Large intestine (tissue), 3 donors: ENCODE measurements around the gene C2orf72. TPM values are rescaled to one million over a fixed set of nuclear protein-coding genes. Genes with fewer than 3 reads are reported as not detected.

Experiments
- DNase-seq, 2 donors: peaks; one replicate each; pipeline versions ENCODE4 v3.0.0 to v3.0.0-alpha.2; 2013
- H3K27ac ChIP-seq: one replicate; pipeline ENCODE4 v1.5.1; 2013; ENCODE audit warnings: low read length
- H3K27me3 ChIP-seq: 2 replicates; pipeline ENCODE4 v1.6.1; 2013; ENCODE audit warnings: low read length; ENCODE audit not compliant: control insufficient read depth, insufficient read depth
- H3K36me3 ChIP-seq: 2 replicates; pipeline ENCODE4 v1.6.1; 2013; ENCODE audit warnings: low read length; ENCODE audit not compliant: control insufficient read depth, insufficient read depth
- H3K4me1 ChIP-seq: one replicate; pipeline ENCODE4 v1.6.1; 2013; ENCODE audit warnings: low read length; ENCODE audit not compliant: control insufficient read depth, insufficient read depth
- H3K4me3 ChIP-seq: one replicate; pipeline ENCODE4 v1.5.1; 2013; ENCODE audit warnings: low read length
- H3K9me3 ChIP-seq: one replicate; pipeline ENCODE4 v1.6.1; 2013; ENCODE audit warnings: mild to moderate bottlenecking, low read depth, low read length, moderate library complexity; ENCODE audit not compliant: control insufficient read depth
- WGBS: methylation state at CpG from one replicate; pipeline ENCODE4 v1.1.5; 2013; ENCODE audit warnings: low lambda C conversion rate; ENCODE audit not compliant: insufficient coverage; 5-methylcytosine and 5-hydroxymethylcytosine counted together
- polyA plus RNA-seq: library from polyadenylated mRNA; unstranded; fragments of 120-200 nt; gene quantifications from one replicate; pipeline ENCODE4 v1.2.1, GENCODE V29; 2013

Gene C2orf72
- polyA plus RNA-seq, 1 donor = 42.0 TPM

DNA sequence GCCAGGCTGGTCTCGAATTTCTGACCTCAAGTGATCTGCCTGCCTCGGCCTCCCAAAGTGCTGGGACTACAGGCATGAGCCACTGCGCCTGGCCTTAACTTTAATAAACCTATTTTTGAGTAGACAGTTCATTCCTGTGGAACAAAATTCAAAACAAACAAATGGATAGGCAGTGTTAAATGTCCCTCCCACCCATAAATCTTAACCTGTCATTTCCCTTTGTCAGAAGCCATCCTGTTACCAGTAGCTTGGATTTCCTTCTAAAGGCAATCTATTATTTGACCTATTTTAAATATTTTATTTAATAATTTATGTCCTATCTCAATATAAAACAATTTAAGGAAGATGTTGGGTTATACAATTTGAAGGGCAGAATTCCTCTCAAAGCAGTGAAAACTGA lies 6.6 kb upstream of the C2orf72 start:
- Histone ChIP-seq H3K27me3 (no peaks in the 10 kb centered on the region), H3K4me3 (no peak overlapping the region), H3K9me3 (no peaks in the 10 kb centered on the region), H3K27ac (no peak overlapping the region), H3K4me1 (peaks cover 31% of the 10 kb centered on the region), H3K36me3 (no peaks in the 10 kb centered on the region)
- DNase-seq = no peak
- no CpG with 5 or more reads among the region's 3 CpGs for WGBS

DNA sequence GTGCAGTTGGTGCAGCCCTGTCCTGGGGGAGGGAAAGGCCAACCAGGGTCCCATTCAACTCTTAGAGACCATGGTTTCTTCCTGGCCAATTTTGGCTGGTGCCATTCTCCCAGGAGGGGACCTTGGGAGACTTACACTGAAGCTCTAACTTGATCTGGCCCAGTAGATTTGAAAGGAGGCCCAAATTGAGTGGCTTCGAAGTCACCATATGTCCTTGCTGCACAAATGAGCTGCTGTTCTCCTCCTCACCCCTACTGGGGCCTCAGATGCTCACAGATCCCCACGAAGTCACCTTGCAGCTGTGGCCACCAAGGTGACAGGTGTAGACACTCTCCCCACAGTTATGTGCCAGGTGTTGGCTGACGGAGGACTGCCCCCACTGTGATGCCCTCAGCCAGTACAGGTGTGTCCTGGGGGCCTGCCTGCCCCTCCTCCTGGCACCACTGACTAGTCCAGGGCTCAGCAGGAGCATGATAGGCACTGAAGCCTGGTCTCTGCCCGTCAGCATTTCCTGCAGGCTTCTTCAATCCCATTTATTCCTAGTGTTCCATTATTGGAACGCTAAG lies 4.7 kb upstream of the C2orf72 start:
- Histone ChIP-seq H3K27ac (no peak overlapping the region), H3K36me3 (no peaks in the 10 kb centered on the region), H3K9me3 (no peaks in the 10 kb centered on the region), H3K4me3 (no peak overlapping the region), H3K27me3 (peaks cover 11% of the 10 kb centered on the region), H3K4me1 (peaks cover 33% of the 10 kb centered on the region)
- DNase-seq = no peak
- no CpG with 5 or more reads among the region's 5 CpGs for WGBS

DNA sequence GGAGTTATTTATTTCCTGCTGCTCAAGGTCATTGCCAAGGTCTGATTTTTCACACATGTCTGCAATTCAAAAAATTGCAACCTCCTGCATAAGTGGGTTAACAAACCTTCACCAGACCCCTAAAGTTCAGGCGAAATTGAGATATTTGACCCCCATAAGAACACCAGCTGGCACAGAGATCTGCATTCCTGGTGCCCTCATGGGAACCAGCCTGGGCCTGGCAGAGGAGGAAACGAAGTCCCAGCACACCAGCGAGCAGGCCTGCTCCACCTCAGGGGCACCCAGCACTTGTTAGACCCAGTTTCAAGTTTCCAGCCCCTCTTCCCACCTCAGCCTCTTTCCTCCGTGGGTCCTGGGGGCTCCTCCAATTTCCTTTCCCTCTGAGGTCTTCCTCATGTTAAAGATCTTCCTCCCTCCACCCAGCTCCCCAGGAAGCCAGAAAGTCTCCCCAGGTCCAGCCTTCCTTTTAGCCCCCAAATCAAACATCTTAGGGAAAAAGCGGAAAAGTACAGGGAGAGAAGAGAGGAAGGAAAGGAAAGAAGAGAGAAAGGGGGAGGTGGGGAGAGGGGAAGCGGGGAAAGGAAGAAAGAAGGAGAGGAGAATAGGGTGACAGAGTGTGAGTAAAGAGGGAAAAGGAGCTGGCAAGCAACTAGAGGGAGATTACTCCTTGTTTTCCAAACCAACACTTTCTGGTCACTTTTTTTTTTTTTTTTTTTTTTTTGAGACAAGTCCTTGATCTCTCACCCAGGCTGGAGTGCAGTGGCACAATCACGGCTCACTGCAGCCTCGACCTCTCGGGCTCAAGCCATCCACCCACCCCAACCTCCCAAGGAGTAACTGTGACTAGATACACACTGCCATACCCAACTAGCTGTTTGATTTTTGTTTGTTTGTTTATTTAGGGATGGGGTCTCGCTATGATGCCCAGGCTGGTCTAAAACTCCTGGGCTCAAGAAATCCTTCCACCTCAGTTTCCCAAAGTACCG lies 3.9 kb upstream of the C2orf72 start:
- Histone ChIP-seq H3K36me3 (no peaks in the 10 kb centered on the region), H3K4me1 (peaks cover 33% of the 10 kb centered on the region), H3K27me3 (peaks cover 14% of the 10 kb centered on the region), H3K27ac (peak overlapping the region; percentile 60), H3K9me3 (no peaks in the 10 kb centered on the region), H3K4me3 (no peak overlapping the region)
- WGBS = 67% methylated on average over 1 of the region's 11 CpGs
- no peak for DNase-seq

DNA sequence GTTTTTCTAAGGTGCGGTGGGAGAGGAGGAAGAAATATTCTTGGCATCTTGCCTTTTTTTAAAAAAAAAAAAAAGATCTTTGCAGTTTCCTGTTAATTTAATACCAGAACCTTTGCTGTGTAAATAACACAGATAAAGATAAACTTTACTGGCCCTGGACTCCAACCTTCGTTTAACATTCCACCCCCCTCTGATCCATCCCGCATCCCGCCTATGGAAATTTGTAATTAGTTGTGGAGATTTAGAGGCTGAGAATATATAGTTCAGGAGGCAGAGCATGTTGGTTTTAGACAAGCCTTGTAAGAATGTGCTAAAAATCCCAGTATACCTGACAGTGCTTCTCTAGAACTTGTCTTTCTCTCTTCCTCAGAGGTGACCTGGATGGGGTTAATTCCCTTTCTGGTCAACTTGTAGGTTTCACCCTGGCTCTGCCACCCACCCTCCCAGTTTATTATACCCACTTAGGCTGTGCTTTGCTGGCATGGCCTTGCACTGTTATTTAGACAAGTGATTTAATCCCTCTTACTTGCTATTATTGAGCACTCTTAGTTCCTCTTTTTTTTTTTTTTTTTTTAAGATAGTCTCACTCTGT lies 2.9 kb upstream of the C2orf72 start:
- peaks cover 21% of the 10 kb centered on the region for H3K27me3 ChIP-seq
- no peaks in the 10 kb centered on the region for H3K36me3 ChIP-seq
- no peak overlapping the region for H3K4me3 ChIP-seq
- H3K27ac ChIP-seq = peak overlapping the region; percentile 60
- peak; percentile 51 to 80 for DNase-seq
- WGBS = 0% methylated on average over 1 of the region's 4 CpGs
- H3K9me3 ChIP-seq = no peaks in the 10 kb centered on the region
- H3K4me1 ChIP-seq = peaks cover 35% of the 10 kb centered on the region

DNA sequence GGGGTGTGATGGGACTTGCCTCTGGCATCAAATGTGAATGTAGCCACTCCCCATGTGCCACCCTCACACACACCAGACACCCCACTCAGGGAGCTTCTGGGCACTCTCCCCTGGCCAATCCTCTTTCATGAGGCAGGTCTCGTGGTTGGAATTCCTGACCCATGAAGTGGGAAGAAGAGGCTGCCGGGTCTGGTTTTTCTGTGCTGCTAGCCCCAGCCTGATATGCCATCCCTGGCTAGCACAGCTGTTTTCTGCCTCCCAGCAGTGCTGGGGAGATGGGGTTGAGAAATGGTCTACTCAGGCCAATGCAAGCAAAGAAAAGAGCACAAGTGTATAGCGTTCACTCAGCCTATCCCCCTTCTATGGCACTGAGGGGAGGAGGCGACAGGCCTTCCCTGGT lies 1.2 kb upstream of the C2orf72 start:
- H3K27me3 ChIP-seq = peaks cover 21% of the 10 kb centered on the region
- WGBS = no CpG with 5 or more reads among the region's 4 CpGs
- H3K9me3 ChIP-seq = no peaks in the 10 kb centered on the region
- H3K4me3 ChIP-seq = no peak overlapping the region
- H3K4me1 ChIP-seq = peaks cover 36% of the 10 kb centered on the region
- peaks cover under 1% of the 10 kb centered on the region for H3K36me3 ChIP-seq
- DNase-seq = no peak
- no peak overlapping the region for H3K27ac ChIP-seq

DNA sequence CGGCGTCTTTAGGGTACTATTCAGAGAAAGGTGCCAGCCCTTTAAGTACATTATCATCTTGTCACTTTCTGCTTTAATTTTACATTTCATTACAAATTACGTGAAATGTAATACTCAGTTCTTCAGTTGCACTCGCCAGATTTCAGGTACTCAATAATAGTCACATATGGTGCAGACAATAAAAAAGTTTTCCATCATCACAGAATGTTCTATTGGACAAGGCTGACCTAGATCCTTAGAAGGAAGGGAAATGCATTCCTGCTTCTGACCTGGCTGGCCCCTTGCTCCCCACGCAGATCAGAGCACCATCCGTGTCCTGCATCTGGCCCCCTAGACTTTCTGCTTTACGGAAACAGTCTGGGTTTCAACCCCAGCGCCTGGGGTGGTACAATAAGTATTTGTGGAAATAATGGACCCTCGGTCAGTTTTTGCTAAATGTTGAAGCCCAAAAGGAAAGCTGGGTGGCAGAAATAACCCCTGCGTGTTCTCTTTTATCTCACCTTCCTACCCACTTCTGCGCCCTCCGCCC lies 681 bp upstream of the C2orf72 start:
- H3K27me3 ChIP-seq = peaks cover 21% of the 10 kb centered on the region
- no peaks in the 10 kb centered on the region for H3K9me3 ChIP-seq
- H3K4me3 ChIP-seq = peak overlapping the region; percentile 28
- 96% methylated on average over 4 of the region's 12 CpGs for WGBS
- H3K4me1 ChIP-seq = peaks cover 36% of the 10 kb centered on the region
- H3K27ac ChIP-seq = no peak overlapping the region
- DNase-seq = no peak
- peaks cover 6% of the 10 kb centered on the region for H3K36me3 ChIP-seq

DNA sequence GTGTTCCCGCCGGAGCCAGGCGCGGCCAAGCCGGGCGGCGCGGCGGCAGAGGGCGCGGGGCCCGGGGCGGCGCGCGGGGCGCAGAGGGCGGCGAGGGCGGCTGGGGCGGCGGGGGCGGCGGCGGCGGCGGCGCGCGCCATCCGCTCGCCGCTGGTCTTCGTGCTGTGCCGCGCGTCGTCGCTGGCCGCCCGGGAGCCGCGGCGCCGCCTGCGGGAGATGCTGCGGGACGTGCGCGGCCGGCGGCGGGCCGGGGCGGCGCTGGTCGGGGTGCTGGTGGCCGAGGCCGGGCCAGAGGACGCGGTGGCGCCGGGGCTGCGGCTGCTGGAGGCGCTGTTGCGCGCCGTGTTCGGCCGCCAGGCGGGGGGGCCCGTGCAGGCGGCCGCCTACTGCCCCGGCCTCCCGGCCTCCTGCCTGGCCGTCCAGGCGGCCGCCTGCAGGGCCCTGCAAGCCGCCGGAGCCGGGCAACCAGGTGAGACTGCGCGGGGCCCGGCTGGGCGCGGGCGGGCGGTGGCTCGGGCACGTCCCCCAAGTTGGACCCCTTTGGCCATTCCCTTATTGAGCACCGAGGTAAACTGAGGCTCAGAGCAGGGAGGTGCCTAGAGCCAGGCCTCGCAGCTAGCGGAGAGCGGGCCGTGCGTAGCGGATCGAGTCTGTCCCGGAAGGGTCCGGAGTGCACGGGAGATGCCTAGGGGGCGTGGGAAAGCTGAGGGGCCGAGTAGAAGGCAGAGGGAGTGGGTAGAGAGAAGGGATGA lies 584 bp downstream of the C2orf72 start:
- peak in 1 of 2 donors; percentile 58 for DNase-seq
- H3K36me3 ChIP-seq = peaks cover 15% of the 10 kb centered on the region
- H3K9me3 ChIP-seq = no peaks in the 10 kb centered on the region
- H3K27ac ChIP-seq = no peak overlapping the region
- no CpG with 5 or more reads among the region's 104 CpGs for WGBS
- H3K27me3 ChIP-seq = peaks cover 21% of the 10 kb centered on the region
- peak overlapping the region; percentile 59 for H3K4me3 ChIP-seq
- H3K4me1 ChIP-seq = peaks cover 27% of the 10 kb centered on the region

DNA sequence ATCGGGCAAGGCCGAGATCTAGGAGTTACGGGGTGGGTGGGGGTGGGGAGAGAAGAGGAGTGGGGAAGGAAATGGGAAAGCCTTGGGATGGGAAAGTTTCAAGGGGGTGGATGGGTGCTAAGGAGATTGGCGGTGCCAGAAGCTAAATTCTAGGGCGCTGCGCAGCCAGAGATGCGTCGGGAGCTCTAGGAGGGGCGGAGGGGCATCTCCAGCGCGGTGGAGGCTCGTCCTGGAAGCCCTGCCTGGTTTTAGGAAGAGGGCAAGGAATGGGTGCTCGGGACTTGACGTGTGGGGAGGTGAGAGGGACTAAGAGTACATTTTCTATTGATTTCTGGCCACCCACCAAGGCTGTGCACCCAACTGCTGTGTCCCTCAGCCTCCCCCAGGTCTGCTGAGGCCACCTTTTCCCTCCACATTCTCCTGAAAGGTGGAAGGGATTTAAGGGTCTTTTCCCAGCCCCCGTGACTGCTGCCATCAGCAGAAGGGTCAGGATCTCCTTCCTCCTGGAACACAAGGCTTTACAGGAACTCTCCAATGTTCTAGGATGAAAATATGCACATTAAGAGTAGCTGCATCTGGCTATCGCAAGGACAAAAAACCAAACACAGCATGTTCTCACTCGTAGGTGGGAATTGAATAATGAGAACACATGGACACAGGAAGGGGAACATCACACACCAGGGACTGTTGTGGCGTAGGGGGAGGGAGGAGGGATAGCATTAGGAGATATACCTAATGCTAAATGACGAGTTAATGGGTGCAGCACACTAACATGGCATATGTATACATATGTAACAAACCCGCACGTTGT lies 1.4 kb downstream of the C2orf72 start:
- Histone ChIP-seq H3K27ac (no peak overlapping the region), H3K4me1 (peaks cover 19% of the 10 kb centered on the region), H3K9me3 (no peaks in the 10 kb centered on the region), H3K27me3 (peaks cover 21% of the 10 kb centered on the region), H3K36me3 (peaks cover 17% of the 10 kb centered on the region), H3K4me3 (peak overlapping the region; percentile 59)
- no peak for DNase-seq
- 17% methylated on average over 3 of the region's 21 CpGs for WGBS

DNA sequence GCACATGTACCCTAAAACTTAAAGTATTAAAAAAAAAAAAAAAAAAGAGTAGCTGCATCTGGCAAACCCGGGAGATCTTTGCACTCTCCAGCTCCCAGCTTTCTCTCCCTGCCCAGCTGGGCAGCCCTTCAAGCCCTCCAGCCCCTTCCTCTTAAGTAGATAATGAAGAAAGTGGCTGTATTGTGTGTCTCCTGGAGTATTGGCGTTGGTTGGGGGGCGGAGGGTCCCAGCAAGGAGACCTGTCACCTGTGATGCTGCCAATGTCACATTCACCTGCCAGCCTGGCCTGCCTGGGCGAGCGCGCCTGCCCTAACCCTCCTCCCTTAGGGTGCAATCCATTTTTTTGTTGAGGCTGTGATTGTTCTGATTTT lies 2.0 kb downstream of the C2orf72 start:
- H3K36me3 ChIP-seq = peaks cover 17% of the 10 kb centered on the region
- no peaks in the 10 kb centered on the region for H3K9me3 ChIP-seq
- no peak overlapping the region for H3K4me3 ChIP-seq
- no CpG with 5 or more reads among the region's 6 CpGs for WGBS
- no peak for DNase-seq
- H3K27me3 ChIP-seq = peaks cover 21% of the 10 kb centered on the region
- H3K27ac ChIP-seq = no peak overlapping the region
- H3K4me1 ChIP-seq = peaks cover 15% of the 10 kb centered on the region
